ENCODE data around the gene C2orf80.

DNA sequence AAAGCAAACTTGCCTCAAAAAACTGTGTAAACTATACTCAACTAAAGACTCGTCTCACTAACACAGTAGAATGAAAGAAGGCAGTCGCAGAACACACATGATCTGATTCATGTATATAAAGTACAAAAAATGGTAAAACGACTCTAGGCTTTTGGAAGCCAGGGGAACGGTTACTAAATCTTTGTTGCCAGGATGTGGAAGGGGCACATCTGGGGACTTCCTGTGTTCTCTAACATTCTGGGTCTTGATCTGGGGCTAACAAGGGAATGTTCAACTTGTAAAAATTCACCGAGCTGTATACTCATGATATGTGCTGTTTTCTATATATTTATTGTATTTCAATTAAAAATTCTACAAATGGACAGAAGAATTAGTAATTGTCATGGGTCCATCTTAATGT is 14.3 kb upstream of the C2orf80 start:
- TF ChIP-seq EP300 (IDR thresholded peaks at IDR 0.05) (no peak), POLR2A (IDR thresholded peaks at IDR 0.05) (no peak)
- TF ChIP-seq, protein P1, sequence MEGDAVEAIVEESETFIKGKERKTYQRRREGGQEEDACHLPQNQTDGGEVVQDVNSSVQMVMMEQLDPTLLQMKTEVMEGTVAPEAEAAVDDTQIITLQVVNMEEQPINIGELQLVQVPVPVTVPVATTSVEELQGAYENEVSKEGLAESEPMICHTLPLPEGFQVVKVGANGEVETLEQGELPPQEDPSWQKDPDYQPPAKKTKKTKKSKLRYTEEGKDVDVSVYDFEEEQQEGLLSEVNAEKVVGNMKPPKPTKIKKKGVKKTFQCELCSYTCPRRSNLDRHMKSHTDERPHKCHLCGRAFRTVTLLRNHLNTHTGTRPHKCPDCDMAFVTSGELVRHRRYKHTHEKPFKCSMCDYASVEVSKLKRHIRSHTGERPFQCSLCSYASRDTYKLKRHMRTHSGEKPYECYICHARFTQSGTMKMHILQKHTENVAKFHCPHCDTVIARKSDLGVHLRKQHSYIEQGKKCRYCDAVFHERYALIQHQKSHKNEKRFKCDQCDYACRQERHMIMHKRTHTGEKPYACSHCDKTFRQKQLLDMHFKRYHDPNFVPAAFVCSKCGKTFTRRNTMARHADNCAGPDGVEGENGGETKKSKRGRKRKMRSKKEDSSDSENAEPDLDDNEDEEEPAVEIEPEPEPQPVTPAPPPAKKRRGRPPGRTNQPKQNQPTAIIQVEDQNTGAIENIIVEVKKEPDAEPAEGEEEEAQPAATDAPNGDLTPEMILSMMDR (IDR thresholded peaks at IDR 0.05): no peak

Measured in gastroesophageal sphincter (tissue), 3 donors.